Measurements from ENCODE around the gene ZNF319. TPM values are rescaled to one million over a fixed set of nuclear protein-coding genes. Genes with fewer than 3 reads are reported as not detected.
A peak's percentile ranks its signal among the peaks of the same experiment; 100 is the strongest.

The ZNF319 gene
- total RNA-seq, 4 donors from 2014 or later, result 4.4 to 16.0 (median 8.0) TPM

DNA sequence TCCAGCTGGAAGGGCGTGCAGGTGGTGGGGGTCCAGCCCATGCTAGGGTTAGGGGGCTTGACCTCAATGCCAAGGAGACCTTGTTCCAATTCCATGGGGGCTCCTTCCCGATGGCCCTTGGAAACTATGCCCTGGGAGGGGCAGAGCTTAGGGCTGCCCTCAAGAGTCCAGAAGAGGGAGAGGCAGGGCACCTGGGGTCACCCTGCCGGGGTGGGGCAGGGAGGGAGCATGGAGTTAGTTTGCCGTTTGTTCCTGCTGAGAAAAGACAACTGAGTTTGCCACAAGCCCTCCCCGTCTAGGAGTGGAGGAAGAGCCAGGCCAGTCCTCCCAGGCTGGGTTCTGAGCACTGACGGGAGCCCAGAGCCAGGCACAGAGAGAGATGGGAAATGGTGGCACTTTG lies 46.5 kb upstream of the ZNF319 start:
- H3K27me3 ChIP-seq, result no peaks in the 10 kb centered on the region
- 62% methylated on average over 2 of the region's 6 CpGs; no CpG with 5 or more reads in 1 of the 2 donors for WGBS, 2 donors (ENCODE audit: low coverage in 1 of 2)
- peaks cover 0 to 6% (median 0%) of the 10 kb centered on the region in 3 donors for H3K4me1 ChIP-seq
- TF ChIP-seq, protein P1, sequence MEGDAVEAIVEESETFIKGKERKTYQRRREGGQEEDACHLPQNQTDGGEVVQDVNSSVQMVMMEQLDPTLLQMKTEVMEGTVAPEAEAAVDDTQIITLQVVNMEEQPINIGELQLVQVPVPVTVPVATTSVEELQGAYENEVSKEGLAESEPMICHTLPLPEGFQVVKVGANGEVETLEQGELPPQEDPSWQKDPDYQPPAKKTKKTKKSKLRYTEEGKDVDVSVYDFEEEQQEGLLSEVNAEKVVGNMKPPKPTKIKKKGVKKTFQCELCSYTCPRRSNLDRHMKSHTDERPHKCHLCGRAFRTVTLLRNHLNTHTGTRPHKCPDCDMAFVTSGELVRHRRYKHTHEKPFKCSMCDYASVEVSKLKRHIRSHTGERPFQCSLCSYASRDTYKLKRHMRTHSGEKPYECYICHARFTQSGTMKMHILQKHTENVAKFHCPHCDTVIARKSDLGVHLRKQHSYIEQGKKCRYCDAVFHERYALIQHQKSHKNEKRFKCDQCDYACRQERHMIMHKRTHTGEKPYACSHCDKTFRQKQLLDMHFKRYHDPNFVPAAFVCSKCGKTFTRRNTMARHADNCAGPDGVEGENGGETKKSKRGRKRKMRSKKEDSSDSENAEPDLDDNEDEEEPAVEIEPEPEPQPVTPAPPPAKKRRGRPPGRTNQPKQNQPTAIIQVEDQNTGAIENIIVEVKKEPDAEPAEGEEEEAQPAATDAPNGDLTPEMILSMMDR (IDR thresholded peaks at IDR 0.05), result no peak
- TF ChIP-seq EP300 (IDR thresholded peaks at IDR 0.05) (no peak), POLR2A (IDR thresholded peaks at IDR 0.05) (no peak), POLR2AphosphoS5 (IDR thresholded peaks at IDR 0.05) (no peak)
- no peak overlapping the region for H3K4me3 ChIP-seq
- H3K27ac ChIP-seq, result peak overlapping the region in 2 of 4 donors; percentile 24 to 46
- no peaks in the 10 kb centered on the region for H3K9me3 ChIP-seq
- peaks cover 0 to 35% of the 10 kb centered on the region in 2 donors for H3K36me3 ChIP-seq
- no peak for ATAC-seq

DNA sequence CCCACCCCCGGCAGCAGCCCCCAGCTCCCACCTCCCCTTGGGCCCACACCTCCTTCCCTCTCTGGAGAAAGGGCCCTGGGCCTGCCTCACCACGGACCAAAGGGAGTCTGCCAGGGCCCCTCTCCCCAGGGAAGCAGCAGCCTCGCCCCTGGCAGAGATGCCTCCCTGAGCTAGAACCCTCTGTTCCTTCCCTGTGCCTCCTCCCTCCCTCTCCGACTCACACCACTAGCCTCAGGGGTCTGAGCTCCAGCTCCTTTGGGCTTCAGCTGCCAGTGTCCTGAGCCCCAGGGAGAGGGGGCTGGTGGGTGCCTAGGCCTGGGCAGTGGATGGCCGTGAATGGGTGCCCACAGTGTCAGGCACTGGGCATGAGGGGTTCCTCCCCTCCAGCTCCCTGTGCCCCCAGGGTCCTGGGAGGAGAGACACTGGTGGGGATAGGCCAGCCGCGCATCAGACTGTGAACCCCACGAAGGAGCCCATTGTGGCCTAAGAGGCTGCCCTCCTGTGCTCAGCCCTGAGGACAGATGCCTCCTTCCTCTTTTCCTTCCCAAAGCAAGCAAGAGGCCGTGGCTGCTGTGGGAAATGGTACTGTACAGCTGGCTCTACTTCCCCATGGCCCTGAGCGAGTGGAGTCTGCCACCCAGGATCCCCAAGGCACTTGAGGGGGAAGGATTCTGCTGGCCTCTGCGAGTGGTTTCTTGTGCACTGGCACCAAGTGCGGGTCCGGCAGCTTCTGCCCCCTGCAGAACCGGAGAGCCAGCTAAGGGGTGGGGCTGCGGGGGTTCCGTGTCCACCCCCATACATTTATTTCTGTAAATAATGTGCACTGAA lies 45.8 kb upstream of the ZNF319 start:
- Histone ChIP-seq H3K27me3 (no peaks in the 10 kb centered on the region), H3K27ac (peak overlapping the region in 1 of 4 donors; percentile 35), H3K9me3 (no peaks in the 10 kb centered on the region), H3K36me3 (peaks cover 0 to 42% of the 10 kb centered on the region in 2 donors), H3K4me3 (no peak overlapping the region), H3K4me1 (peaks cover 0 to 6% (median 0%) of the 10 kb centered on the region in 3 donors)
- peak; percentile 14 for ATAC-seq
- TF ChIP-seq, protein P1 (IDR thresholded peaks at IDR 0.05), result no peak
- TF ChIP-seq POLR2A (IDR thresholded peaks at IDR 0.05), result no peak
- TF ChIP-seq POLR2AphosphoS5 (IDR thresholded peaks at IDR 0.05), result no peak
- no peak for TF ChIP-seq EP300 (IDR thresholded peaks at IDR 0.05)
- WGBS, 2 donors (ENCODE audit: low coverage in 1 of 2), result 90% methylated on average over 2 of the region's 16 CpGs; no CpG with 5 or more reads in 1 of the 2 donors

DNA sequence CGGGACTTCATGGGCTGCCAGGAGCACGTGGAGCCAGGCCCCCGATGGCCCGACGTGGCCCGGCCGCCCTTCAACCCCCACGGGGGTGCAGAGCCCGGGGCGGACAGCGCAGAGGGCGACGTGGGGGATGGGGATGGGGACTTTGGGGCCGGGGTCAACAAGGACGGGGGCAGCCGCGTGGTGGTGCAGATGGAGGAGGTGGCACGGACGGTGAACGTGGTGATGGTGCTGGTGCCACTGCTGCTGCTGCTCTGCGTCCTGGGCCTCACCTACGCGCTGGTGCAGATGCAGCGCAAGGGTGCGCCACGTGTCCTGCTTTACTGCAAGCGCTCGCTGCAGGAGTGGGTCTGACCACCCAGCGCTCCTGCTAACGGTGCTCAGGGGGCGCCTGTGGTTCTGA lies 44.6 kb upstream of the ZNF319 start:
- no peak for ATAC-seq
- Histone ChIP-seq H3K4me1 (peaks cover 0 to 6% (median 0%) of the 10 kb centered on the region in 3 donors), H3K9me3 (no peaks in the 10 kb centered on the region), H3K36me3 (peaks cover 0 to 54% of the 10 kb centered on the region in 2 donors), H3K27me3 (no peaks in the 10 kb centered on the region), H3K27ac (no peak overlapping the region), H3K4me3 (no peak overlapping the region)
- TF ChIP-seq EP300 (IDR thresholded peaks at IDR 0.05), result no peak
- TF ChIP-seq POLR2AphosphoS5 (IDR thresholded peaks at IDR 0.05), result no peak
- TF ChIP-seq, protein P1 (IDR thresholded peaks at IDR 0.05), result no peak
- no peak for TF ChIP-seq POLR2A (IDR thresholded peaks at IDR 0.05)
- WGBS, 2 donors (ENCODE audit: low coverage in 1 of 2), result no CpG with 5 or more reads among the region's 31 CpGs

DNA sequence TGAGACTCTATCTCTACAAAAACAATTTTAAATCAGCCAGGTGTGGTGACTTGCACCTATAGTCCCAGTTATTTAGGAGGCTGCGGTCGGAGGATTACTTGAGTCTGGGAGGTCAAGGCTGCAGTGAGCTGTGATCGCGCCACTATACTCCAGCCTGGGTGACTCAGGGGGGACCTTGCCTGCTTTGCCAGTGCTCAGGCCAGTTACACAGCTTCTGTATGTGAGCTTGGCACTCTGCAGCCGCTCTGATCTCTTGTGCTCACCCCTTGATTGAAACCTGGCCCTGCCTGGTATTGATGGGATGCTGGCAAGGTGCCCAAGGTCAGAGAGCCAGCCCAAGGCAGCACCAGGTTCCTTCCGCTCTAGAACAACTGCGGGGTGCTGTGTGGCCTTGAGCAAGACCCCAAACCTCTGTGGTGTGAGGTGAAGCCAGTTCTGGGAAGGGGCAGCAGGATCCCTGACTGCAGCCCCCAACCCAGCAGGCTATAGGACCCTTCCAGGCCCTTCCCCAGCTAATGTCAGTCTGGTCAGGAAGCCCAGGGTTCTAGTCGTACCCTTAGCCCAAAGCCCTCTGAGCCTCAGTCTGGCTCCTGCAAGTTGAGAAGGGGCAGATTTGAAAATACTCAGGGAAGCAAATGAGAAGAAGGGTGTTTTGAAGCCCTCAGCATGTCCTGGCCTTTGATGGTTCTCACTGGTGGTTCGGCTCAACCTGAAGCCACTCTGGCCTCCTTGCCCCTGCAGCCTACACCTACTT lies 44.0 kb upstream of the ZNF319 start:
- Histone ChIP-seq H3K36me3 (peaks cover 0 to 60% of the 10 kb centered on the region in 2 donors), H3K4me3 (no peak overlapping the region), H3K27ac (no peak overlapping the region), H3K27me3 (no peaks in the 10 kb centered on the region), H3K9me3 (no peaks in the 10 kb centered on the region), H3K4me1 (peaks cover 0 to 6% (median 0%) of the 10 kb centered on the region in 3 donors)
- TF ChIP-seq POLR2AphosphoS5 (IDR thresholded peaks at IDR 0.05) (no peak), POLR2A (IDR thresholded peaks at IDR 0.05) (no peak), EP300 (IDR thresholded peaks at IDR 0.05) (no peak)
- TF ChIP-seq, protein P1 (IDR thresholded peaks at IDR 0.05), result no peak
- WGBS, 2 donors (ENCODE audit: low coverage in 1 of 2), result no CpG with 5 or more reads among the region's 9 CpGs
- ATAC-seq, result no peak
